ENCODE results near the gene CFAP61. TPM values are rescaled to one million over a fixed set of nuclear protein-coding genes. Genes with fewer than 3 reads are reported as not detected.

Gene CFAP61
- polyA plus RNA-seq, 1 experiment, result not detected

DNA sequence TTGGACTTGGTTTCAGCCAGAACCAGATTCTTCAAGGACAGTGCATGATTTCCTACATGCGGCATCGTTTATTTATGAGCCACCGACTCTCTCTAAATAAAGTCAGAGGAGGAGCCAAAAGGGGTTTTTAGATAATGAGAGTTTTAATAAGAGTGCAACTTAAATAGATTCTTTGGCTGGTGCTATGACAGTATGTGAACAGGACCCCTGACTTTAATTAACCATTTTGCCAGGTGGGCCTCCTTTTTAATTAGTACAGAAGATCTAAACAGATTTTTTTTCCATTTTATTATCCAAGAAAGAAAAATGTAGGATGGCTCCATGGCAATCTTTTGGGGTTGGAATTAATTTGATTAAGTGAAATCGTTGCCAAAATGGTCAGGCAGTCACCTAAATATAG is 240.8 kb downstream of the CFAP61 start:
- no peak overlapping the region for H3K4me3 ChIP-seq (ENCODE audit: low read depth, low read length)
- no peaks in the 10 kb centered on the region for H3K27me3 ChIP-seq (ENCODE audit: control insufficient read depth, insufficient read depth, low read length)
- DNase-seq (ENCODE audit: low read depth), result no peak
- no peaks in the 10 kb centered on the region for H3K36me3 ChIP-seq (ENCODE audit: control insufficient read depth, insufficient read depth, low read length)
- POLR2A ChIA-PET, result no interaction called here
- CTCF ChIA-PET, result no interaction called here
- TF ChIP-seq, protein P1, sequence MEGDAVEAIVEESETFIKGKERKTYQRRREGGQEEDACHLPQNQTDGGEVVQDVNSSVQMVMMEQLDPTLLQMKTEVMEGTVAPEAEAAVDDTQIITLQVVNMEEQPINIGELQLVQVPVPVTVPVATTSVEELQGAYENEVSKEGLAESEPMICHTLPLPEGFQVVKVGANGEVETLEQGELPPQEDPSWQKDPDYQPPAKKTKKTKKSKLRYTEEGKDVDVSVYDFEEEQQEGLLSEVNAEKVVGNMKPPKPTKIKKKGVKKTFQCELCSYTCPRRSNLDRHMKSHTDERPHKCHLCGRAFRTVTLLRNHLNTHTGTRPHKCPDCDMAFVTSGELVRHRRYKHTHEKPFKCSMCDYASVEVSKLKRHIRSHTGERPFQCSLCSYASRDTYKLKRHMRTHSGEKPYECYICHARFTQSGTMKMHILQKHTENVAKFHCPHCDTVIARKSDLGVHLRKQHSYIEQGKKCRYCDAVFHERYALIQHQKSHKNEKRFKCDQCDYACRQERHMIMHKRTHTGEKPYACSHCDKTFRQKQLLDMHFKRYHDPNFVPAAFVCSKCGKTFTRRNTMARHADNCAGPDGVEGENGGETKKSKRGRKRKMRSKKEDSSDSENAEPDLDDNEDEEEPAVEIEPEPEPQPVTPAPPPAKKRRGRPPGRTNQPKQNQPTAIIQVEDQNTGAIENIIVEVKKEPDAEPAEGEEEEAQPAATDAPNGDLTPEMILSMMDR (IDR thresholded peaks at IDR 0.05; ENCODE audit: insufficient read depth, low read depth, low read length), result no peak

DNA sequence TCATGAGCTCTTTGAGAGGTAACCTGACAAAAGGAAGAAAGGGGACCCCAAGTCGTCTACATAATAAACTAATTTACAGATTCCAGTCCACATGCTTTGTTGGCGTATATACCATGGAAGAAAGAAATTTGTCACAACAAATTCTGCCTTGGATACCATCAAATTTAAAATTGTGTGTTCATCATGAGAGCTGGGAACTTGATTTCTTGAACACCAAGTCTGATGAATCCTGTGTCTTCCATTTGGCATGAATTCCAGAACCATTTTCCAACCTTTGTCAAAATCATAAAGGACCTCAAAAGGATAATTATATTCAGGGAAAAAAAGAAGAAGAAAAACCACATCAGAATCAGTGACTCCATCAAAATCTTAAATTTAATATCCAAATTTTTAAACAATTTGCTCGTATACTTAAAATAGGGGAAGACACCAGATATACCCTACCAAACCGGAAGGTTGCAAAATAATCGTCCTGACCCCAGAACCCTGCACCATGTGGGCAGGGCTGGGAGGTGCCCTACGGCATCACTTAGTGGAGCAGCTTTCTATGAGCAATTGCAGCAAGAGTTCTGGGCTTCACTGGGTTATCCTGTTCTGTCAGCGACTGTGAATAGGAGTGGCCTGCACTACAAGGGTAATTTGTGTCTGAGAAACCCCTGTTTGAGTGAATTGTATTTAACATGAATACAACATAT is 241.5 kb downstream of the CFAP61 start:
- CTCF ChIA-PET, result no interaction called here
- POLR2A ChIA-PET, result no interaction called here
- no peaks in the 10 kb centered on the region for H3K27me3 ChIP-seq (ENCODE audit: control insufficient read depth, insufficient read depth, low read length)

DNA sequence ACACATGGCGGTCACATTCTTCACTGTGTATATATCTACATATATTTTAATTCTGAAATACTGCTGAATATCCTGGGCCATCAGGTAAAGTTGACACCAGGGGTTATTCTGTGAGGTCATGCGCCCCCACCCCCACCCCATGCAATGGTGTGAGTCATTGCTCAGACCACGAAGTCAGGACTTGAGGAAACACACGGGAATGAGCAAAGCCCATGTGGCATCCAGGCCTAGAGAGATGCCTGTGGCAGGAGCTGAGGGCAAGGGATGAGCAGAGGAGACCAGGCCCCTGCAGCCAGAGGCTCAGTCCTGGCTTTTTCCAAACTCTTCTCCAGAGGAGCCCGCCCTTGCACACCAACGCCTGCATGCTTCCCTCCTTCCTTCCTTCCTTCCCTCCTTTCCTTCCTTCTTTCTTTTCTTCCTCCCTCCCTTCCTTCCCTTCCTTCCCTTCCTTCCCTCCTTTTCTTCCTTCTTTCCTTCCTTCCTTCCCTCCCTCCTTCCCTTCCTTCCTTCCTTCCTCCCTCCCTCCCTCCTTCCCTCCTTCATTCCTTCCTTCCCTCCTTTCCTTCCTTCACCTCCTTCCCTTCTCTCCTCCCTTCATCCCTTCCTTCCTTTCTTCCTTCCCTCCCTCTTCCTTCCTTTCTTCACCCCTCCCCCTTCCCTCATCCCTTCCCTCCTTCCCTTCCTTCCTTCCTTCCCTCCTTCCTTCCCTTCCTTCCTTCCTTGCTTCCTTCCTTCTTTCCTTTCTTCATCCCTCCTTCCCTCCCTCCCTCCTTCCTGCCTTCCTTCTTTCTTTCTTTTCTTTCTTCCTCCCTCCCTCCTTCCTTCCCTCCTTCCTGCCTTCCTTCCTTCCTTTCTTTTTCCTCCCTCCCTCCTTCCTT is 243.5 kb downstream of the CFAP61 start:
- Histone ChIP-seq H3K4me3 (ENCODE audit: low read depth, low read length) (no peak overlapping the region), H3K36me3 (ENCODE audit: control insufficient read depth, insufficient read depth, low read length) (no peaks in the 10 kb centered on the region), H3K27me3 (ENCODE audit: control insufficient read depth, insufficient read depth, low read length) (no peaks in the 10 kb centered on the region)
- TF ChIP-seq, protein P1 (IDR thresholded peaks at IDR 0.05; ENCODE audit: insufficient read depth, low read depth, low read length), result no peak
- POLR2A ChIA-PET, result no interaction called here
- CTCF ChIA-PET, result no interaction called here
- no peak for DNase-seq (ENCODE audit: low read depth)

More for the DNA sequence above, 241.5 kb downstream of the CFAP61 start:
- no peak for DNase-seq (ENCODE audit: low read depth)
- no peak overlapping the region for H3K4me3 ChIP-seq (ENCODE audit: low read depth, low read length)
- H3K36me3 ChIP-seq (ENCODE audit: control insufficient read depth, insufficient read depth, low read length), result no peaks in the 10 kb centered on the region
- TF ChIP-seq, protein P1 (IDR thresholded peaks at IDR 0.05; ENCODE audit: insufficient read depth, low read depth, low read length), result no peak

DNA sequence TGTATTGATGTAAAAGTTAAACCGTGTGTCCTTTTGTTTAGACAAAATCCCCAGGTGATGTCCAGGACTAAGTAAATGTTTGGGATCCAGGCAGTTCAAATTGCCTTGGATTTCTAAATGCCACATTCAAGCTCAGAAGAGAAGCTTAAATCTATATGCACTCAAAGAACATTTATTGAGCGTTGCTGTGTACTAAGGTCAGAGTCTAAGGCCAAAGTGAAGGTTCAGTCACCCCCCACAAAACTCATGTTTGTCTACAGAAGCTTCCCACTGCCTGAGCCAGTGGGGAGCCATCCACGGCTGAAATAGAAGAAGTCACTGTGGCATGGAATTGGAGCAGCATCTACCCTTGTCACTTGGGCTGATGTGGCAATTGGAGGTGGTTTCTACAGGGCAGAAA is 244.8 kb downstream of the CFAP61 start:
- ChIA-PET POLR2A (no interaction called here), CTCF (no interaction called here)
- TF ChIP-seq, protein P1 (IDR thresholded peaks at IDR 0.05; ENCODE audit: insufficient read depth, low read depth, low read length), result no peak
- Histone ChIP-seq H3K27me3 (ENCODE audit: control insufficient read depth, insufficient read depth, low read length) (no peaks in the 10 kb centered on the region), H3K4me3 (ENCODE audit: low read depth, low read length) (no peak overlapping the region), H3K36me3 (ENCODE audit: control insufficient read depth, insufficient read depth, low read length) (no peaks in the 10 kb centered on the region)
- DNase-seq (ENCODE audit: low read depth), result no peak

DNA sequence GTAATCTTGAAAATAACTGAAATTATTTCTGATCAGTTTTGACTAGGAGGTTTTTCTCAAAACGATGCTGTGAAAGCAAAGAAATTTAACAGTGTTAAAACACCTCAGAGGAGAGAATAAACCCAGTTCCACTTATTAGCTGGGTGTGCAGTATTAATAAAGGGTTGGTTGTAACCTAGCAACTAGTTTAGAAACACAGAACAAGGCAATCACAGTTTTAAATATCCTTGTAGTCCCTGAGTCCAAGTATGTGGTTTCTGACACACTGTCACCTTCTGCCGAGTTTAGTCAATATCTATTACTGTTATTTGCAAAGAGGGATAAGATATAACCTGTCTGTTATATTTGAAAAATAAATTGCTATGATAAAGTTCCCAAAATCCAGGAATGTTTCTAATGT is 245.4 kb downstream of the CFAP61 start:
- POLR2A ChIA-PET, result no interaction called here
- DNase-seq (ENCODE audit: low read depth), result no peak
- Histone ChIP-seq H3K27me3 (ENCODE audit: control insufficient read depth, insufficient read depth, low read length) (no peaks in the 10 kb centered on the region), H3K4me3 (ENCODE audit: low read depth, low read length) (no peak overlapping the region), H3K36me3 (ENCODE audit: control insufficient read depth, insufficient read depth, low read length) (no peaks in the 10 kb centered on the region)
- TF ChIP-seq, protein P1 (IDR thresholded peaks at IDR 0.05; ENCODE audit: insufficient read depth, low read depth, low read length), result no peak
- CTCF ChIA-PET, result no interaction called here

Measured in BJ (cell line).